ENCODE measurements around the gene RASD1.

The RASD1 gene

DNA sequence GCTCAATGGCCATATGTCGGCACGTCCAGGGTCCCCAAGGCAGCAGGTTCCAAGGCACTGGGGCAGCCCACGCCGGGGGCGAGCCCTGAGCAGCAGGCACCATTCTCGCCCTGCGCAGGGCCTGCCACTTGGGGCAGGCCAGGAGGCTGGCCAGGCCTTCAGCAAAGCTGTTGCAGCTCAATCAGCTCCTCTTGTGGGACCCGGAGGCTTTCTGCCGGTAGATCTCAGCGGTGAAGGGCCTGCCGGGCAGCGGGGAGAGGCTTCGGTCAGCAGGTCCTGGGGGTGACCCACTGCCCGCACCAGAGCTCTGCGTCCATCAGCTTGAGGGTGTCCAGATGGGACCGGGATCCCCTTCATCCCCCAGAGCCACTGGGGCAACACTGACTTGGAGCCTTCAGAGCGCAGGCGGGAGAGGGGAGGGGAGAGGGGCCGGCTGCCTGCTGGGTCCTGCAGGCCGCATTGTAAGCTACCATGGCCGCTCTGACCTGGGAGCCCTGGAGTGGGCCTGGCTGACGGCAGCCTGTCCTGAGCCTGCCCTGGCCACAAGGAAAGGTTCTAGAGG is 9.5 kb upstream of the RASD1 start:
- Histone ChIP-seq H4K20me1 (peaks cover 0 to 9% (median 0%) of the 10 kb centered on the region in 11 experiments; a peak in 1 of 22 replicates), H3K9me3 (replicated peaks in 1 of 11) (no peaks in the 10 kb centered on the region), H3K27ac (peak overlapping the region in 5 of 11 experiments; percentile 21 to 60 (median 58); a peak in 6 of 22 replicates), H3K4me3 (no peak overlapping the region), H3K4me2 (peak overlapping the region in 9 of 11 experiments; percentile 60 to 98 (median 93); a peak in 17 of 22 replicates), H3K36me3 (no peaks in the 10 kb centered on the region), H3K27me3 (no peaks in the 10 kb centered on the region), H3K4me1 (peaks cover 35 to 88% (median 83%) of the 10 kb centered on the region in 10 experiments), H3K9ac (peak overlapping the region in 5 of 11 experiments; percentile 16 to 71 (median 61); a peak in 3 of 22 replicates)
- TF ChIP-seq Cebpa-rat (IDR thresholded peaks at IDR 0.05): no peak

- Histone ChIP-seq H3K9me3 (replicated peaks in 1 of 11) (no peaks in the 10 kb centered on the region), H3K4me2 (peak overlapping the region; percentile 34 to 98 (median 92); a peak in 21 of 22 replicates), H3K9ac (peak overlapping the region in 4 of 11 experiments; percentile 1 to 71 (median 31); a peak in 4 of 22 replicates), H3K36me3 (no peaks in the 10 kb centered on the region), H3K4me1 (peaks cover 30 to 82% (median 78%) of the 10 kb centered on the region in 10 experiments), H4K20me1 (peaks cover 0 to 9% (median 0%) of the 10 kb centered on the region in 11 experiments; a peak in 1 of 22 replicates), H3K27ac (peak overlapping the region in 3 of 11 experiments; percentile 2 to 57 (median 8); a peak in 2 of 22 replicates), H3K4me3 (no peak overlapping the region), H3K27me3 (no peaks in the 10 kb centered on the region)
- TF ChIP-seq Cebpa-rat (IDR thresholded peaks at IDR 0.05): no peak
Observed at GRCh38 chr17:17505151-17505550, 9.0 kb upstream of the RASD1 start.

DNA sequence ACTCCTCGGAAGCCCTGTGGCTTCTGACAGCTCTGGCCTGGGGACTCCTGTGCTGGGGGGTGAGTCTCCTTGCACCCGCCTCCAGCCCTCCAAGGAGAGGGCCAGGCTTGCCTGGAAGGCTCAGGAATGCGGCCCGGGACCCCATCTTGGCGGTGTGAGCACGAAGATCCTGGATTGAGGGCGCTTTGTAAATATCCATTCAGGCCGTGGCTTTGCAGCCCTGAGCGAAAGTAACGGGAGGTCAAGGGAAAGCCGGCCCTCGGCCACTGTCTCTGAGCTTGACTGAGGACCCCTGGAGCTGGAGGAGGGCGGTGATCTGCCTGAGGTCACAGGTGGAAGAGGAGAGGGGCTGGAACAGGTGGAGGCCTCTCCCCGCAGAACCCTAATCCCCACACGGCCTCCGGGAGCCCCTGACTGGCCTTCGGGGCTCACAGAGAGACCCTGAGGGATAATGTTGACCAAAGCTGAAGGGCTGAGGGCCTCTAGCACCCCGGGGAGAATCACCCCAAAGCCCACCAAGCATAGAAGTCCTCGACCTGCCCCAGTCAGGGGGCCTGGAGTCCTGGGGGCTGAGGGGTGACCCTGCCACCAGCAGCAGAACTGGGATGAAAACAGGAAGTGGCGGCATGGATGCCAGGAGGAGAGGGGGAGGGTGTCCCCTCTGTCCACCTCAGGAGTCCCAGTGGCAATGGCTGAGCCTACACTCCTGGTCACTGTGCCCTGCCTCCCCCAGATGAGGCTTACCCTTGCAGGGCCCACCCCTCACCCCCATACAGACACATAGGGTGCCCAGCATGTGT is 8.3 kb upstream of the RASD1 start:
- peak overlapping the region; percentile 34 to 98 (median 92); a peak in 21 of 22 replicates for H3K4me2 ChIP-seq
- no peaks in the 10 kb centered on the region for H3K9me3 ChIP-seq (replicated peaks in 1 of 11)
- peaks cover 0 to 9% (median 0%) of the 10 kb centered on the region in 11 experiments; a peak in 1 of 22 replicates for H4K20me1 ChIP-seq
- H3K27ac ChIP-seq: peak overlapping the region in 4 of 11 experiments; percentile 2 to 57 (median 8); a peak in 3 of 22 replicates
- peaks cover 25 to 80% (median 74%) of the 10 kb centered on the region in 10 experiments for H3K4me1 ChIP-seq
- no peaks in the 10 kb centered on the region for H3K27me3 ChIP-seq
- H3K9ac ChIP-seq: peak overlapping the region in 4 of 11 experiments; percentile 1 to 47 (median 31); a peak in 6 of 22 replicates
- no peak overlapping the region; a peak in 1 of 20 replicates for H3K4me3 ChIP-seq
- no peaks in the 10 kb centered on the region for H3K36me3 ChIP-seq
- TF ChIP-seq Cebpa-rat (IDR thresholded peaks at IDR 0.05): no peak

DNA sequence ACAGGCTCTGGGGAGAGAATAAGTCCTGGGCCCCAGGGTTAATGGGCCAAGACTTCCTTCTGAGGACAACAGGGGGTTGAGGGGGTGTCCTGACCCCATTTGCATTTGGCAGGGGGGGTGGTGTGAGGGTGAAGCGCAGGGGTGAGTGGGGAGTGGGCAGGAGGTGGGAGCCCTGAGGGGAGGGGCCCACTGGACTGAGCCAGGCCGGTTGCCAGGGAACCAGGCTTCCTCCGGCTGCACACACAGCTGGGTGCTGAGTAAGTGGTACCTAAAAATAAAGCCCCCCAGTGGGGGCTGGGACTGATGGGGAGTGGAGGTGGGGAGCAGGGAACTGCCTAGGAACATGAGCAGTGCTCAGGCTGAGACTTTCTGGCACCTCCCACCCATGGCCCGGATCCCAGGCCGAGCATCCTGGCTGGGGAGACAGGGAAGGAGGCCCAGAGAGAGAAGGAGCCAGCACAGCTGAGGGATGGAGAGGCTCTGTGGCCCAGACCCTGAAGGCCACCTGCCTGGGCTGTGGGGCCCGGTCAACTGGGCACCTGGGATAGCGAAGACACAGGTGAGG is 7.5 kb upstream of the RASD1 start:
- TF ChIP-seq Cebpa-rat (IDR thresholded peaks at IDR 0.05): no peak
- H3K27me3 ChIP-seq: no peaks in the 10 kb centered on the region

GRCh38 chr17:17502741-17503565 is 6.8 kb upstream of the RASD1 start:
- H4K20me1 ChIP-seq: peaks cover 0 to 18% (median 0%) of the 10 kb centered on the region in 11 experiments; a peak in 1 of 22 replicates
- H3K27ac ChIP-seq: no peak overlapping the region
- no peak for TF ChIP-seq Cebpa-rat (IDR thresholded peaks at IDR 0.05)
- no peak overlapping the region for H3K4me3 ChIP-seq
- H3K4me1 ChIP-seq: peaks cover 25 to 79% (median 67%) of the 10 kb centered on the region in 10 experiments
- no peaks in the 10 kb centered on the region for H3K9me3 ChIP-seq (replicated peaks in 1 of 11)
- H3K36me3 ChIP-seq: no peaks in the 10 kb centered on the region
- peak overlapping the region in 2 of 11 experiments; percentile 14 to 44; a peak in 1 of 22 replicates for H3K9ac ChIP-seq
- H3K4me2 ChIP-seq: peak overlapping the region in 10 of 11 experiments; percentile 43 to 98 (median 92); a peak in 20 of 22 replicates
- no peaks in the 10 kb centered on the region for H3K27me3 ChIP-seq

More for the DNA sequence above, 7.5 kb upstream of the RASD1 start:
- H3K27ac ChIP-seq: no peak overlapping the region
- H3K9ac ChIP-seq: peak overlapping the region in 2 of 11 experiments; percentile 14 to 44; a peak in 2 of 22 replicates
- peaks cover 25 to 79% (median 69%) of the 10 kb centered on the region in 10 experiments for H3K4me1 ChIP-seq
- no peaks in the 10 kb centered on the region for H3K9me3 ChIP-seq (replicated peaks in 1 of 11)
- H3K4me3 ChIP-seq: no peak overlapping the region
- 0 out of 22 replicates have a peak, but pooled peaks cover 0 to 11% (median 0%) of the 10 kb centered on the region in 11 experiments for H4K20me1 ChIP-seq
- peak overlapping the region in 10 of 11 experiments; percentile 43 to 98 (median 92); a peak in 19 of 22 replicates for H3K4me2 ChIP-seq
- H3K36me3 ChIP-seq: no peaks in the 10 kb centered on the region

DNA sequence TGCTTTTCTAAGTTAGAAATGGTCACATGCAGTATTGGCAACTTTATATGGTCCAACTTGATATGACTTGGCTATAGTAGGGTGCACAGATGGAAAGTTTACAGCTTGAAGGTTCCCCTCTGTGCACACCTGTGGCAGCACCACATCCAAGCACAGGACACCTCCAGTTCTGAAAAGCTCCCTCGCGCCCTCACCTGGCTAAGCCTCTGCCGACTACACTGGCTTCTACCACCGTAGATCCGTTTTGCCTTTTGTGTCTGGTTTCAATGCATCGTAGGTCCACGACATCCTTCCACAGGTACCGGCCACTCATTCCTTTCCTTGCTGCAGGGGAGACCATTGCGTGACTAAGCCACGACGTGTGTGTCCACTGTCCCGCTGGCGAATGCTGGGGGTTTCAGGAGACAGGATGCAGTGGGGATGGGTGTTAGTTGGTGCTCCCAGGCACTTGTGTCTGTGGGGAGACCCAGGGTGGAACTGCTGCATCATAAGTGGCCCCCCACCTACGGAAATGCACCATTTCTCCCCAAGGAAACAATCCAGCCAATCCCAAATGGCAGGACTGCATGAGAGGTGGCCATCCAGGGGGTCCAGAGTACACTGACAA is 4.9 kb upstream of the RASD1 start:
- Histone ChIP-seq H3K4me1 (peaks cover 14 to 71% (median 57%) of the 10 kb centered on the region in 10 experiments), H3K4me2 (no peak overlapping the region), H4K20me1 (peaks cover 0 to 12% (median 0%) of the 10 kb centered on the region in 11 experiments; a peak in 4 of 22 replicates), H3K4me3 (no peak overlapping the region), H3K27me3 (peaks cover 1 to 5% (median 4%) of the 10 kb centered on the region in 11 experiments; a peak in 19 of 22 replicates), H3K36me3 (no peaks in the 10 kb centered on the region), H3K9me3 (replicated peaks in 1 of 11) (no peaks in the 10 kb centered on the region), H3K9ac (no peak overlapping the region), H3K27ac (no peak overlapping the region)
- no peak for TF ChIP-seq Cebpa-rat (IDR thresholded peaks at IDR 0.05)

DNA sequence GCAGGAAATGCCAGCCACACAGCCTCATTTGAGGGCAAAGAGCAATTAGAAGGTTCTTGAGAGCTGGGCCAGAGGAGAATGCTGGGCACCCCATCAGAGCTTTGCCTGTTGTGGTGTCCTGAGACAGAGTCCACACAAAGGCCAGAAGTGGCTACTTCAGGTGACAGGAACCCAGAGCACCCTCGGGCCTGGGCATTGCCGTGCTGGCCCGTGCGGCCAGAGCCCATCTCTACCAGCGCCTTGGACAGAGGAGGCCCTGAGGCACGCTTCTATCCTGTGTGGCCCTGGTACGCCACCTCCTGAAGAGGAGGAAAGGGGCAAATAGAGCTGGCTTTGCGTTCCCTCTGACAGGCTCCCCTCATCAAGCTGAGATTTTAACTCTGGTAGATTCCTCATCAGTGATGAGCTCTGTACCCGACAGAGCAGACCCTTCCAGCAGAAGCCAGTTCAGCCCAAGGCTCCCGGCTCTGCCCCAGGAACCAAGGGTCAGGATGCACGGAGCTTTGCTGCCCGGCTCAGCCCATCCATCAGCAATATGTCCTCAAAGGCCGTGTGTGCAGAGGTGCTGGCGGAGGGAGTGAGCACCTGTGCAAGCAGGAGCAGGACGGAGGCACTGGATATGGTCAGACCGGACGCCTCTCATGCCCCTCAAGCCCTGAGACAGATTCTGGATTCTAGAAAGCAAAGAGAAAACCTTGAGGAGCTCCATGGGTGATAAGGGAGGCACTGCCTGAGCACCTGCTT is 3.4 kb upstream of the RASD1 start:
- Histone ChIP-seq H3K27ac (no peak overlapping the region), H3K27me3 (peaks cover 16 to 20% (median 20%) of the 10 kb centered on the region in 11 experiments), H3K4me2 (peak overlapping the region in 2 of 11 experiments; percentile 12 to 24; a peak in 1 of 22 replicates), H3K4me3 (no peak overlapping the region), H3K36me3 (no peaks in the 10 kb centered on the region), H3K9me3 (replicated peaks in 1 of 11) (no peaks in the 10 kb centered on the region), H4K20me1 (peaks cover 0 to 27% (median 10%) of the 10 kb centered on the region in 11 experiments; a peak in 12 of 22 replicates), H3K4me1 (peaks cover 19 to 71% (median 57%) of the 10 kb centered on the region in 10 experiments), H3K9ac (no peak overlapping the region)
- TF ChIP-seq Cebpa-rat (IDR thresholded peaks at IDR 0.05): no peak

Data from BLaER1 treated with 17β-estradiol and CSF1 and Interleukin-3, amounts not matched to agents 10 nM and 100 nM (cell line).